Measurements from ENCODE around the gene KRT31. TPM values are rescaled to one million over a fixed set of nuclear protein-coding genes. Genes with fewer than 3 reads are reported as not detected.
"Not testable (repeated sequence)": the region's sequence is repeated elsewhere in the genome, so short reads cannot be mapped to it uniquely, and the experiment has no call there.

KRT31 gene
- total and polyA plus RNA-seq, 2 of the 13 experiments (the other 11 are each of a cell fraction or from before 2014, with no cell fraction given): 0.05 TPM; not detected in 1

DNA sequence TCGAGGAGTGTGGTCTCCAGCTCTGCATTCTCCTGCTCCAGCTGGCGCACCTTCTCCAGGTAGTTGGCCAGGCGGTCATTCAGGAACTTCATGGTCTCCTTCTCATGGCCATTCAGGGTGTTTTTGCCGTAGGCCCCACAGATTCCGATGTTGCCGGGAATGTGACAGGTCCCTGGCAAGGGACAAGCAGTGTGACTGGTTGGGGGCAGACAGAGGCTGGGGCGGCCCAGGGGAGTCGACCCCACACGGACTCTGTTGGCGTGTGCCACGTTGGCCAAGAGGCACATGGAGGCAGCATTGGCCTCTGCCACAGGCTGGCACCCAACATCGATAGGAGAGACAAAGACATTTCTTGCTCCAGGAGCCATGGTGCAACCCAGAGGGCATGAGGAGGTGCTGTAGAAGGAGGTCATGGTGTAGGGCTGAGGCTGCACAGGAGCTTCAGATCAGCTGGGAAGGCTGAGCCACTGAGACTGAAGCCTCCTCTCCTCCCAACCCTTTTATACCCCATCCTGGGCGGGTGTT is 26.8 kb upstream of the KRT31 start, which contains the start of gene KRT37 (continued):
- TF ChIP-seq ZGPAT (CRISPR knock-in tag; IDR thresholded peaks at IDR 0.05): no peak
- no peak for TF ChIP-seq ZNF567 (CRISPR knock-in tag; IDR thresholded peaks at IDR 0.05; ENCODE audit: borderline replicate concordance)
- TF ChIP-seq ZNF121 (CRISPR knock-in tag; IDR thresholded peaks at IDR 0.05): no peak
- TF ChIP-seq BRCA1 (CRISPR knock-in tag; IDR thresholded peaks at IDR 0.05): no peak
- no peak for TF ChIP-seq DNMT3B (CRISPR knock-in tag; conservative IDR thresholded peaks at IDR 0.05)
- no peak for TF ChIP-seq ZNF17 (CRISPR knock-in tag; IDR thresholded peaks at IDR 0.05)

DNA sequence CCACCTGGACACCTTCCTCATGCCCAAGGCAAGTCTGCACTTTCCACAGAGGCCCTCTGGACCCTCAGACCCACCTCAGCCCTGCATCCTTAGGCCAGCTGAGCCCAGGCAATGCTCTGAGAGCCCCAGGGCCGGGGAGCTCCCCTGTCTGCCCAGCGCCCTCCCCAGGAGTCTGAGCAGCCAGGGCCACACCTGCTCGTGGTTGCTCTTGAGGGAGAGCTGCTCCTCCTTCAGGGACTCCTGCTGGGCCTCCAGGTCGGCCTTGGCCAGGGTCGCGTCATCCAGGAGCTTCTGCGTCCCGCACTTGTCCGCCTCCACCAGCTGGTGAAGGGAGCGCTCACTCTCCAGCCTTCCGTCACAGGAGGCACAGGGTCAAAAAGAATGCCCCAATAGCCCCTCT is 25.2 kb upstream of the KRT31 start:
- FAIRE-seq; H4K20me1 ChIP-seq (ENCODE audit: insufficient read depth, low read length); in situ Hi-C loops (cut with HindIII; ENCODE audit: extremely low pct_ligation_motif_present, low pct_unique_long_range_greater_than_20kb): not testable (repeated sequence)

More for the DNA sequence above, 25.2 kb upstream of the KRT31 start:
- H3K4me2 ChIP-seq (ENCODE audit: low read depth, low read length); H3K4me3 ChIP-seq (replicated peaks in 1 of 3; ENCODE audit: insufficient read depth in 1 of 3, low read depth in 2 of 3, low read length in 3 of 3); H3K9ac ChIP-seq (ENCODE audit: insufficient read depth, low read depth, low read length); ATAC-seq; POLR2A ChIA-PET; H3K9me3 ChIP-seq (ENCODE audit: low read length); H3K27me3 ChIP-seq (ENCODE audit: control insufficient read depth in 1 of 2, insufficient read depth in 2 of 2, low read length in 2 of 2); CTCF ChIA-PET (ENCODE audit: low intra/inter-chr PET ratio, low total read pairs); intact Hi-C loops (cut with micrococcal nuclease; ENCODE audit: unreplicated experiment); H3K79me2 ChIP-seq (ENCODE audit: insufficient read depth, low read length); H3K27ac ChIP-seq (ENCODE audit: extremely low read length, insufficient read depth, low read length); H3K36me3 ChIP-seq (replicated peaks in 1 of 2; ENCODE audit: control insufficient read depth in 1 of 2, insufficient read depth in 2 of 2, low read length in 2 of 2); H2AFZ ChIP-seq (ENCODE audit: low read length); BruUV-seq (replicated peaks); DNase-seq (ENCODE audit: low spot score): not testable (repeated sequence)
- 82% methylated on average over 9 of the region's 11 CpGs for WGBS (ENCODE audit: low lambda C conversion rate)
- H3K4me1 ChIP-seq (ENCODE audit: insufficient read depth, low read length): peaks cover 24% of the 10 kb centered on the region
